Loucy (cell line): ENCODE measurements around the gene CSF1.

Experiments used
- H2AFZ ChIP-seq: fragments of 200-600 bp; sonication (generic); 2 replicates; pipeline ENCODE4 v1.6.0; 2016; ENCODE audit warnings: antibody characterized with exemption, mild to moderate bottlenecking, low read length, moderate library complexity
- H3F3A ChIP-seq: fragments of 200-600 bp; 2 replicates; pipeline ENCODE4 v1.6.0; 2016; ENCODE audit warnings: antibody characterized with exemption, low read depth, mild to moderate bottlenecking
- H3K27me3 ChIP-seq: fragments of 200-600 bp; sonication (generic); 2 replicates; pipeline ENCODE4 v1.6.1; 2014; ENCODE audit warnings: low read length, mild to moderate bottlenecking; ENCODE audit not compliant: insufficient read depth, poor library complexity, severe bottlenecking
- H3K36me3 ChIP-seq: fragments of 200-600 bp; sonication (generic); 2 replicates; pipeline ENCODE4 v1.6.1; 2016; ENCODE audit warnings: low read length; ENCODE audit not compliant: insufficient read depth
- H3K4me1 ChIP-seq: fragments of 200-600 bp; sonication (generic); 2 replicates; pipeline ENCODE4 v1.5.1; 2014; ENCODE audit warnings: low read length, mild to moderate bottlenecking; ENCODE audit not compliant: insufficient read depth, poor library complexity, severe bottlenecking
- H3K4me2 ChIP-seq: fragments of 200-600 bp; sonication (generic); 2 replicates; pipeline ENCODE4 v1.6.0; 2014; ENCODE audit warnings: antibody characterized with exemption, low read length, low read depth, mild to moderate bottlenecking; ENCODE audit not compliant: poor library complexity, severe bottlenecking
- H3K4me3 ChIP-seq: fragments of 200-600 bp; sonication (generic); 2 replicates; pipeline ENCODE4 v1.5.1; 2014; ENCODE audit warnings: low read length, mild to moderate bottlenecking, mixed read lengths; ENCODE audit not compliant: poor library complexity, severe bottlenecking
- H3K79me2 ChIP-seq: fragments of 200-600 bp; sonication (generic); 2 replicates; pipeline ENCODE4 v1.6.1; 2014; ENCODE audit warnings: low read length; ENCODE audit not compliant: insufficient read depth
- H3K9ac ChIP-seq: fragments of 200-600 bp; sonication (generic); 2 replicates; pipeline ENCODE4 v1.6.0; 2014; ENCODE audit warnings: mild to moderate bottlenecking, low read depth, low read length, moderate library complexity; ENCODE audit not compliant: poor library complexity, severe bottlenecking
- H3K9me2 ChIP-seq: fragments of 200-600 bp; sonication (generic); replicated peaks from 2 replicates; pipeline ENCODE4 v1.6.1; 2016; ENCODE audit warnings: low read depth, low read length, mixed read lengths
- H3K9me3 ChIP-seq: fragments of 200-600 bp; sonication (generic); 2 replicates; pipeline ENCODE4 v1.6.1; 2014; ENCODE audit warnings: mild to moderate bottlenecking, antibody characterized with exemption, low read length, low read depth; ENCODE audit not compliant: insufficient read depth
- H4K20me1 ChIP-seq: fragments of 200-600 bp; sonication (generic); 2 replicates; pipeline ENCODE4 v1.6.0; 2014; ENCODE audit warnings: antibody characterized with exemption, low read length, mild to moderate bottlenecking; ENCODE audit not compliant: insufficient read depth, poor library complexity, severe bottlenecking
- CTCF ChIP-seq: fragments of 200-600 bp; sonication (generic); conservative IDR thresholded peaks from 2 replicates; pipeline ENCODE4 v1.5.1; 2014; ENCODE audit warnings: mild to moderate bottlenecking, antibody characterized with exemption, low read length
- EZH2phosphoT487 ChIP-seq: fragments of 200-600 bp; IDR thresholded peaks from 2 replicates; pipeline ENCODE4 v1.6.1; 2018; ENCODE audit warnings: antibody characterized with exemption, mild to moderate bottlenecking, moderate library complexity, borderline replicate concordance

Gene CSF1

GRCh38 chr1:109963864-109964263, 53.2 kb downstream of the CSF1 start:
- Histone ChIP-seq H3K9me2 (no peaks in the 10 kb centered on the region), H4K20me1 (no peaks in the 10 kb centered on the region), H3K4me1 (no peaks in the 10 kb centered on the region), H3K27me3 (no peaks in the 10 kb centered on the region), H2AFZ (no peak overlapping the region), H3F3A (no peaks in the 10 kb centered on the region), H3K4me3 (no peak overlapping the region), H3K79me2 (no peaks in the 10 kb centered on the region), H3K9ac (no peak overlapping the region), H3K4me2 (no peak overlapping the region), H3K36me3 (no peaks in the 10 kb centered on the region), H3K9me3 (no peaks in the 10 kb centered on the region)
- TF ChIP-seq CTCF (no peak), EZH2phosphoT487 (no peak)

- no peak overlapping the region for H2AFZ ChIP-seq
- no peaks in the 10 kb centered on the region for H3K27me3 ChIP-seq
- H3K9me3 ChIP-seq, result no peaks in the 10 kb centered on the region
- H3K4me1 ChIP-seq, result peaks cover 5% of the 10 kb centered on the region
- no peaks in the 10 kb centered on the region for H3K79me2 ChIP-seq
- H3K9ac ChIP-seq, result no peak overlapping the region
- TF ChIP-seq EZH2phosphoT487, result no peak
- TF ChIP-seq CTCF, result no peak
- H3F3A ChIP-seq, result no peaks in the 10 kb centered on the region
- no peaks in the 10 kb centered on the region for H4K20me1 ChIP-seq
- H3K9me2 ChIP-seq, result no peaks in the 10 kb centered on the region
- no peaks in the 10 kb centered on the region for H3K36me3 ChIP-seq
- H3K4me2 ChIP-seq, result no peak overlapping the region
- no peak overlapping the region for H3K4me3 ChIP-seq
These were observed 58.6 kb downstream of the CSF1 start for GRCh38 chr1:109969146-109969829.

GRCh38 chr1:109969907-109970306, 59.3 kb downstream of the CSF1 start:
- TF ChIP-seq CTCF (no peak), EZH2phosphoT487 (no peak)
- H4K20me1 ChIP-seq, result no peaks in the 10 kb centered on the region
- H3K79me2 ChIP-seq, result no peaks in the 10 kb centered on the region
- no peak overlapping the region for H2AFZ ChIP-seq
- H3F3A ChIP-seq, result no peaks in the 10 kb centered on the region
- H3K4me1 ChIP-seq, result peaks cover 5% of the 10 kb centered on the region
- no peaks in the 10 kb centered on the region for H3K36me3 ChIP-seq
- H3K4me2 ChIP-seq, result no peak overlapping the region
- H3K4me3 ChIP-seq, result no peak overlapping the region
- H3K27me3 ChIP-seq, result no peaks in the 10 kb centered on the region
- no peaks in the 10 kb centered on the region for H3K9me2 ChIP-seq
- H3K9me3 ChIP-seq, result no peaks in the 10 kb centered on the region
- H3K9ac ChIP-seq, result no peak overlapping the region
